PC-3 (cell line): ENCODE results near the gene ZNF660.

Experiments
- CTCF ChIP-seq: fragments of 300-600 bp; sonication (generic); conservative IDR thresholded peaks from 2 replicates; pipeline ENCODE4 v1.5.1; 2017; ENCODE audit warnings: antibody characterized with exemption, low read depth, mild to moderate bottlenecking, low read length
- EZH2 ChIP-seq: fragments of 300-600 bp; sonication (generic); IDR thresholded peaks from one replicate; pipeline ENCODE4 v1.6.1; 2017; ENCODE audit warnings: antibody characterized with exemption, mild to moderate bottlenecking, low read length; ENCODE audit not compliant: unreplicated experiment
- EZH2phosphoT487 ChIP-seq: fragments of 300-600 bp; sonication (generic); IDR thresholded peaks from 2 replicates; pipeline ENCODE4 v1.6.1; 2018; ENCODE audit warnings: mild to moderate bottlenecking, antibody characterized with exemption, low read length, borderline replicate concordance

DNA sequence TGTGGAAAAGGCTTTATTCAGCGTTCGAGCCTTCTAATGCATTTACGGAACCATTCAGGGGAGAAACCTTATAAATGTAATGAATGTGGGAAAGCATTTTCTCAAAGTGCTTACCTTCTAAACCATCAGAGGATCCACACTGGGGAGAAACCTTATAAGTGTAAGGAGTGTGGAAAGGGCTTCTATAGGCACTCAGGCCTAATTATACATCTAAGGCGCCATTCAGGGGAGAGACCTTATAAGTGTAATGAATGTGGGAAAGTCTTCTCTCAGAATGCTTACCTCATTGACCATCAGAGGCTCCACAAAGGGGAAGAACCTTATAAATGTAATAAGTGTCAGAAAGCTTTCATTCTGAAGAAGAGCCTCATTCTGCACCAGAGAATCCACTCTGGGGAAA lies 57.6 kb downstream of the ZNF660 start:
- TF ChIP-seq CTCF (no peak), EZH2phosphoT487 (no peak), EZH2 (no peak)
